Panc1 (cell line): ENCODE results near the gene SLC41A3. TPM values are rescaled to one million over a fixed set of nuclear protein-coding genes. Genes with fewer than 3 reads are reported as not detected.

Experiments used
- ATAC-seq: fragments of 200-7000 bp; cut with Tn5 transposase; 2 replicates; pipeline ENCODE4 v1.9.1; 2020; ENCODE audit warnings: mild to moderate bottlenecking, moderate library complexity
- BruUV-seq: library from RNA; stranded (reverse); fragments of 400-500 nt; replicated peaks from 2 replicates; lab custom pipeline; 2021; lab: Mats Ljungman, UMichigan
- CTCF ChIA-PET: fragments of 300-600 bp; sonication (Branson Sonifier 250); formaldehyde crosslinking; loops from one replicate; lab custom pipeline; 2022; ENCODE audit warnings: antibody characterized with exemption; lab: Charles Lee
- POLR2A ChIA-PET: fragments of 300-600 bp; sonication (Branson Sonifier 250); formaldehyde crosslinking; loops from one replicate; lab custom pipeline; 2022; ENCODE audit warnings: antibody characterized with exemption; lab: Charles Lee
- DNase-seq: peaks from one replicate; pipeline ENCODE4 v3.0.0-alpha.2; 2010; ENCODE audit warnings: low read depth, low spot score
- H3K27ac ChIP-seq: 2 replicates; pipeline ENCODE4 v1.5.1; 2011; ENCODE audit warnings: mild to moderate bottlenecking, low read length, inconsistent platforms
- H3K27me3 ChIP-seq: fragments of 200-500 bp; sonication (Bioruptor generic); 2 replicates; pipeline ENCODE4 v1.6.0; 2014; ENCODE audit warnings: low read length, inconsistent platforms; ENCODE audit not compliant: control insufficient read depth, insufficient read depth
- H3K36me3 ChIP-seq: fragments of 200-500 bp; sonication (Bioruptor generic); 2 replicates; pipeline ENCODE4 v1.5.1; 2014; ENCODE audit warnings: inconsistent platforms, mild to moderate bottlenecking, low read length, moderate library complexity; ENCODE audit not compliant: control insufficient read depth, insufficient read depth
- H3K4me1 ChIP-seq: 2 replicates; pipeline ENCODE4 v1.5.1; 2011; ENCODE audit warnings: inconsistent platforms, mild to moderate bottlenecking, low read length, moderate library complexity; ENCODE audit not compliant: control insufficient read depth, insufficient read depth
- H3K4me3 ChIP-seq, 2 experiments: 2 replicates each; pipeline ENCODE4 v1.5.1; 2011 to 2012; ENCODE audit warnings: low read depth in 2 of 2, low read length in 2 of 2, mild to moderate bottlenecking in 2 of 2, inconsistent platforms in 1 of 2, moderate library complexity in 1 of 2
- H3K9me3 ChIP-seq: fragments of 200-500 bp; sonication (Bioruptor generic); 2 replicates; pipeline ENCODE4 v1.5.1; 2014; ENCODE audit warnings: low read depth, mild to moderate bottlenecking, inconsistent platforms, low read length, moderate library complexity; ENCODE audit not compliant: control insufficient read depth, insufficient read depth
- POLR2AphosphoS5 ChIP-seq: IDR thresholded peaks from 2 replicates; pipeline ENCODE4 v1.6.1; 2012; ENCODE audit warnings: mild to moderate bottlenecking, low read depth, low read length, moderate library complexity
- SIN3A ChIP-seq: IDR thresholded peaks from 2 replicates; pipeline ENCODE4 v1.6.1; 2012; ENCODE audit warnings: low read depth, mild to moderate bottlenecking, low read length, moderate library complexity, borderline replicate concordance; ENCODE audit not compliant: insufficient read depth
- TCF7L2 ChIP-seq: IDR thresholded peaks from 2 replicates; pipeline ENCODE4 v1.6.1; 2011; ENCODE audit warnings: mild to moderate bottlenecking, low read depth, low read length, inconsistent platforms
- in situ Hi-C: cut with HindIII; loops from 2 replicates; pipeline ENCODE4 v1.10.0; 2016; ENCODE audit warnings: low sequenced_read_pairs, low pct_unique_long_range_greater_than_20kb
- intact Hi-C: fragments of 100-400 bp; cut with micrococcal nuclease; formaldehyde crosslinking; loops from one replicate; pipeline ENCODE4 v1.10.0; 2022; ENCODE audit not compliant: unreplicated experiment
- total RNA-seq: library from RNA; stranded (reverse); gene quantifications from one replicate; pipeline ENCODE4 v1.2.1, GENCODE V29; 2021; ENCODE audit not compliant: unreplicated experiment
- TF ChIP-seq, protein P1 (sequence below), 2 experiments: IDR thresholded peaks; 2 replicates each; pipeline ENCODE4 v1.6.1; 2011 to 2012; ENCODE audit warnings: low read depth in 2 of 2, control low read depth in 1 of 2, low read length in 1 of 2, mild to moderate bottlenecking in 1 of 2, moderate library complexity in 1 of 2; ENCODE audit not compliant: insufficient read depth in 1 of 2
- TF ChIP-seq, protein P2 (sequence below): fragments of 450-650 bp; IDR thresholded peaks from 2 replicates; pipeline ENCODE4 v1.5.1; 2017; ENCODE audit warnings: mild to moderate bottlenecking

SLC41A3 gene
- total RNA-seq, 1 experiment from 2014 or later: 39.0 TPM

DNA sequence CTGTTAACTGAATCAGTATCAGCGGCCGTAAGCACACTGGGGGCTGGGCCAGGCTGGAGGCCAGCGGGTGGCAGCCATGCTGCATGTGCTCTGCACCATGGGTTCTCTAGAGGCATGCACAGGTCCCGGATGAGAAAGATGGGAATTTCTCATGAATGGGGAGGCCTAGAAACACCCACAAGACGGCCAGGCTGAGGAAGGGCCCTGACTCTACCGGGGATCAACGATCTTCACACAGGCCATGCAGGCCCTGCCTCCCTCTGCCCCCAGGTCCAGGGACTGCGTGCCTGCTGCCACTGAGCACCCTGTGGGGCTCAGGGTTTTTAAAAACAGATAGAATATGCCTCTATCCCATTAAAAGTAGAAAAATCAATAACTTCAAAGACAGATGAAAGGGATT is 32.7 kb downstream of the SLC41A3 start:
- Histone ChIP-seq H3K9me3 (no peaks in the 10 kb centered on the region), H3K36me3 (no peaks in the 10 kb centered on the region), H3K4me1 (no peaks in the 10 kb centered on the region), H3K4me3 (no peak overlapping the region), H3K27ac (no peak overlapping the region), H3K27me3 (no peaks in the 10 kb centered on the region)
- ChIA-PET CTCF (no interaction called here), POLR2A (no interaction called here)
- TF ChIP-seq, protein P1, sequence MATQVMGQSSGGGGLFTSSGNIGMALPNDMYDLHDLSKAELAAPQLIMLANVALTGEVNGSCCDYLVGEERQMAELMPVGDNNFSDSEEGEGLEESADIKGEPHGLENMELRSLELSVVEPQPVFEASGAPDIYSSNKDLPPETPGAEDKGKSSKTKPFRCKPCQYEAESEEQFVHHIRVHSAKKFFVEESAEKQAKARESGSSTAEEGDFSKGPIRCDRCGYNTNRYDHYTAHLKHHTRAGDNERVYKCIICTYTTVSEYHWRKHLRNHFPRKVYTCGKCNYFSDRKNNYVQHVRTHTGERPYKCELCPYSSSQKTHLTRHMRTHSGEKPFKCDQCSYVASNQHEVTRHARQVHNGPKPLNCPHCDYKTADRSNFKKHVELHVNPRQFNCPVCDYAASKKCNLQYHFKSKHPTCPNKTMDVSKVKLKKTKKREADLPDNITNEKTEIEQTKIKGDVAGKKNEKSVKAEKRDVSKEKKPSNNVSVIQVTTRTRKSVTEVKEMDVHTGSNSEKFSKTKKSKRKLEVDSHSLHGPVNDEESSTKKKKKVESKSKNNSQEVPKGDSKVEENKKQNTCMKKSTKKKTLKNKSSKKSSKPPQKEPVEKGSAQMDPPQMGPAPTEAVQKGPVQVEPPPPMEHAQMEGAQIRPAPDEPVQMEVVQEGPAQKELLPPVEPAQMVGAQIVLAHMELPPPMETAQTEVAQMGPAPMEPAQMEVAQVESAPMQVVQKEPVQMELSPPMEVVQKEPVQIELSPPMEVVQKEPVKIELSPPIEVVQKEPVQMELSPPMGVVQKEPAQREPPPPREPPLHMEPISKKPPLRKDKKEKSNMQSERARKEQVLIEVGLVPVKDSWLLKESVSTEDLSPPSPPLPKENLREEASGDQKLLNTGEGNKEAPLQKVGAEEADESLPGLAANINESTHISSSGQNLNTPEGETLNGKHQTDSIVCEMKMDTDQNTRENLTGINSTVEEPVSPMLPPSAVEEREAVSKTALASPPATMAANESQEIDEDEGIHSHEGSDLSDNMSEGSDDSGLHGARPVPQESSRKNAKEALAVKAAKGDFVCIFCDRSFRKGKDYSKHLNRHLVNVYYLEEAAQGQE (IDR thresholded peaks at IDR 0.05; ENCODE audit: insufficient read depth in 1 of 2, low read depth in 2 of 2, low read length in 1 of 2): no peak
- TF ChIP-seq POLR2AphosphoS5 (no peak), TCF7L2 (no peak), SIN3A (no peak)
- TF ChIP-seq, protein P2, sequence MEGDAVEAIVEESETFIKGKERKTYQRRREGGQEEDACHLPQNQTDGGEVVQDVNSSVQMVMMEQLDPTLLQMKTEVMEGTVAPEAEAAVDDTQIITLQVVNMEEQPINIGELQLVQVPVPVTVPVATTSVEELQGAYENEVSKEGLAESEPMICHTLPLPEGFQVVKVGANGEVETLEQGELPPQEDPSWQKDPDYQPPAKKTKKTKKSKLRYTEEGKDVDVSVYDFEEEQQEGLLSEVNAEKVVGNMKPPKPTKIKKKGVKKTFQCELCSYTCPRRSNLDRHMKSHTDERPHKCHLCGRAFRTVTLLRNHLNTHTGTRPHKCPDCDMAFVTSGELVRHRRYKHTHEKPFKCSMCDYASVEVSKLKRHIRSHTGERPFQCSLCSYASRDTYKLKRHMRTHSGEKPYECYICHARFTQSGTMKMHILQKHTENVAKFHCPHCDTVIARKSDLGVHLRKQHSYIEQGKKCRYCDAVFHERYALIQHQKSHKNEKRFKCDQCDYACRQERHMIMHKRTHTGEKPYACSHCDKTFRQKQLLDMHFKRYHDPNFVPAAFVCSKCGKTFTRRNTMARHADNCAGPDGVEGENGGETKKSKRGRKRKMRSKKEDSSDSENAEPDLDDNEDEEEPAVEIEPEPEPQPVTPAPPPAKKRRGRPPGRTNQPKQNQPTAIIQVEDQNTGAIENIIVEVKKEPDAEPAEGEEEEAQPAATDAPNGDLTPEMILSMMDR: no peak
- no TSS peak for BruUV-seq
- in situ Hi-C loops (no loop called here), intact Hi-C loops (no loop called here)
- DNase-seq: no peak
- no peak for ATAC-seq

DNA sequence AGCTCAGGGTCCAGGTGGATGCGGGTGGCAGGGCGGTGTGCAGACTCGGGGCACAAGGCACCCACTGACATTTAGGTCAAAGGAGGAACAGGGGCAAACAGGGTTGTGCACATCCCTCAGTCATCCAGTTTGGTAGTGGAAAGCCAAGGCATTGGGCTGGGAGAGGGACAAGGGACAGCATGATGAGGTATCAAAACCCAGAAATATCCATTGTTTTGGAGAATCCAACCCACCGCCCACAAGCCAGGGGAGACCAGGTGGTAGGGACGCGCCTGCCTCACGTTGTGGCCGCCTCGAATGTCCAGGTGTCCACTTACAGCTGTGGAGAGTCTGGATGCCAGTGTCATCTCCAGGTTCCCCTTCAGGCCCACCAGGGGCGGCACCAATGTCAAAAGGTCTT is 33.3 kb downstream of the SLC41A3 start:
- no TSS peak for BruUV-seq
- POLR2A ChIA-PET: no interaction called here

More for the DNA sequence above, 33.3 kb downstream of the SLC41A3 start:
- Histone ChIP-seq H3K9me3 (no peaks in the 10 kb centered on the region), H3K4me3 (no peak overlapping the region), H3K27ac (no peak overlapping the region), H3K36me3 (no peaks in the 10 kb centered on the region), H3K27me3 (no peaks in the 10 kb centered on the region), H3K4me1 (no peaks in the 10 kb centered on the region)
- ATAC-seq: no peak
- no peak for TF ChIP-seq POLR2AphosphoS5
- no peak for TF ChIP-seq TCF7L2
- TF ChIP-seq SIN3A: no peak
- TF ChIP-seq, protein P1 (IDR thresholded peaks at IDR 0.05; ENCODE audit: insufficient read depth in 1 of 2, low read depth in 2 of 2, low read length in 1 of 2): no peak
- TF ChIP-seq, protein P2: no peak
- intact Hi-C loops: no loop called here
- DNase-seq: no peak
- CTCF ChIA-PET: no interaction called here
- in situ Hi-C loops: no loop called here
